PC-3 (cell line): ENCODE results near the gene ABCC10. TPM values are rescaled to one million over a fixed set of nuclear protein-coding genes. Genes with fewer than 3 reads are reported as not detected.

Source experiments
- ATAC-seq: fragments of 200-7000 bp; cut with Tn5 transposase; 2 replicates; pipeline ENCODE4 v1.9.1; 2020; ENCODE audit warnings: mild to moderate bottlenecking, moderate library complexity
- Bru-seq: library from RNA; stranded (reverse); fragments of 400-500 nt; gene quantifications from one replicate; lab custom pipeline; 2021; lab: Mats Ljungman, UMichigan
- BruChase-seq, 2 experiments: library from RNA; stranded (reverse); fragments of 400-500 nt; gene quantifications; one replicate each; lab custom pipeline; 2021; lab: Mats Ljungman, UMichigan
- BruUV-seq: library from RNA; stranded (reverse); fragments of 400-500 nt; replicated peaks from 2 replicates; lab custom pipeline; 2021; lab: Mats Ljungman, UMichigan
- CTCF ChIA-PET: fragments of 300-600 bp; sonication (Branson Sonifier 250); formaldehyde crosslinking; loops from one replicate; lab custom pipeline; 2022; ENCODE audit warnings: antibody characterized with exemption; lab: Charles Lee
- POLR2A ChIA-PET: fragments of 300-600 bp; sonication (Branson Sonifier 250); formaldehyde crosslinking; loops from one replicate; lab custom pipeline; 2022; ENCODE audit warnings: antibody characterized with exemption; ENCODE audit not compliant: unreplicated experiment; lab: Charles Lee
- DNase-seq: peaks from one replicate; pipeline ENCODE4 v3.0.0-alpha.2; 2015
- H2AFZ ChIP-seq: fragments of 300-600 bp; sonication (generic); 2 replicates; pipeline ENCODE4 v1.6.0; 2016; ENCODE audit warnings: antibody characterized with exemption, low read length
- H3F3A ChIP-seq: fragments of 300-600 bp; sonication (generic); one replicate; pipeline ENCODE4 v1.6.0; 2017; ENCODE audit warnings: antibody characterized with exemption, low read length, control low read depth, mild to moderate bottlenecking; ENCODE audit not compliant: unreplicated experiment
- H3K27ac ChIP-seq: fragments of 300-600 bp; sonication (generic); 2 replicates; pipeline ENCODE4 v1.5.1; 2016; ENCODE audit warnings: mild to moderate bottlenecking, low read length
- H3K27me3 ChIP-seq: fragments of 300-600 bp; sonication (generic); 2 replicates; pipeline ENCODE4 v1.6.1; 2016; ENCODE audit warnings: low read length, mixed read lengths
- H3K36me3 ChIP-seq: fragments of 300-600 bp; sonication (generic); 2 replicates; pipeline ENCODE4 v1.6.1; 2016; ENCODE audit warnings: low read depth, mixed run types, low read length, mixed read lengths
- H3K4me1 ChIP-seq: fragments of 300-600 bp; sonication (generic); 2 replicates; pipeline ENCODE4 v1.5.1; 2016; ENCODE audit warnings: low read length; ENCODE audit not compliant: insufficient read depth
- H3K4me2 ChIP-seq: fragments of 300-600 bp; sonication (generic); 2 replicates; pipeline ENCODE4 v1.6.0; 2016; ENCODE audit warnings: low read length
- H3K4me3 ChIP-seq: fragments of 300-600 bp; sonication (generic); 2 replicates; pipeline ENCODE4 v1.5.1; 2016; ENCODE audit warnings: mild to moderate bottlenecking, low read length, mixed read lengths
- H3K79me2 ChIP-seq: fragments of 300-600 bp; sonication (generic); 2 replicates; pipeline ENCODE4 v1.6.1; 2017; ENCODE audit warnings: low read length, mixed read lengths
- H3K9ac ChIP-seq: fragments of 300-600 bp; sonication (generic); 2 replicates; pipeline ENCODE4 v1.6.0; 2016; ENCODE audit warnings: mild to moderate bottlenecking, low read length
- H3K9me2 ChIP-seq: fragments of 300-600 bp; sonication (generic); replicated peaks from 2 replicates; pipeline ENCODE4 v1.6.1; 2016; ENCODE audit warnings: mixed run types, low read length, mixed read lengths
- H3K9me3 ChIP-seq: fragments of 300-600 bp; sonication (generic); 2 replicates; pipeline ENCODE4 v1.6.1; 2016; ENCODE audit warnings: low read length, mixed read lengths
- H4K20me1 ChIP-seq: fragments of 300-600 bp; sonication (generic); 2 replicates; pipeline ENCODE4 v1.6.1; 2016; ENCODE audit warnings: low read length, mixed read lengths
- CTCF ChIP-seq: fragments of 300-600 bp; sonication (generic); conservative IDR thresholded peaks from 2 replicates; pipeline ENCODE4 v1.5.1; 2017; ENCODE audit warnings: antibody characterized with exemption, low read depth, mild to moderate bottlenecking, low read length
- EZH2 ChIP-seq: fragments of 300-600 bp; sonication (generic); IDR thresholded peaks from one replicate; pipeline ENCODE4 v1.6.1; 2017; ENCODE audit warnings: antibody characterized with exemption, mild to moderate bottlenecking, low read length; ENCODE audit not compliant: unreplicated experiment
- EZH2phosphoT487 ChIP-seq: fragments of 300-600 bp; sonication (generic); IDR thresholded peaks from 2 replicates; pipeline ENCODE4 v1.6.1; 2018; ENCODE audit warnings: mild to moderate bottlenecking, antibody characterized with exemption, low read length, borderline replicate concordance
- intact Hi-C: fragments of 100-400 bp; cut with micrococcal nuclease; formaldehyde crosslinking; loops from 2 replicates; pipeline ENCODE4 v1.9.0; 2023
- long read RNA-seq: library from polyadenylated mRNA; unstranded; transcript quantifications from one replicate; pipeline ENCODE4 v2.0.0, GENCODE V29; 2021; ENCODE audit not compliant: unreplicated experiment
- total RNA-seq: library from RNA; depleted of rRNA; stranded (reverse); fragments of >200 nt; gene quantifications from 2 replicates; pipeline ENCODE4 v1.2.3, GENCODE V29; 2014; rRNA removed

ABCC10 gene
- 23.1 and 40.5 TPM in 2 replicates for total RNA-seq
- percentile 70 among the genes with signal in this experiment for Bru-seq, nascent RNA
- percentile 74 among the genes with signal in this experiment for BruChase-seq, experiment 1, labeled RNA remaining after a 6-hour chase
- percentile 68 among the genes with signal in this experiment for BruChase-seq, experiment 2, labeled RNA remaining after a 2-hour chase
- long read RNA-seq, full-length matches to known transcripts: 3 of 39 reads
- long read RNA-seq, partial matches to known transcripts: 19 of 39 reads
- long read RNA-seq, other reads (novel, unspliced or antisense): 17 of 39 reads

DNA sequence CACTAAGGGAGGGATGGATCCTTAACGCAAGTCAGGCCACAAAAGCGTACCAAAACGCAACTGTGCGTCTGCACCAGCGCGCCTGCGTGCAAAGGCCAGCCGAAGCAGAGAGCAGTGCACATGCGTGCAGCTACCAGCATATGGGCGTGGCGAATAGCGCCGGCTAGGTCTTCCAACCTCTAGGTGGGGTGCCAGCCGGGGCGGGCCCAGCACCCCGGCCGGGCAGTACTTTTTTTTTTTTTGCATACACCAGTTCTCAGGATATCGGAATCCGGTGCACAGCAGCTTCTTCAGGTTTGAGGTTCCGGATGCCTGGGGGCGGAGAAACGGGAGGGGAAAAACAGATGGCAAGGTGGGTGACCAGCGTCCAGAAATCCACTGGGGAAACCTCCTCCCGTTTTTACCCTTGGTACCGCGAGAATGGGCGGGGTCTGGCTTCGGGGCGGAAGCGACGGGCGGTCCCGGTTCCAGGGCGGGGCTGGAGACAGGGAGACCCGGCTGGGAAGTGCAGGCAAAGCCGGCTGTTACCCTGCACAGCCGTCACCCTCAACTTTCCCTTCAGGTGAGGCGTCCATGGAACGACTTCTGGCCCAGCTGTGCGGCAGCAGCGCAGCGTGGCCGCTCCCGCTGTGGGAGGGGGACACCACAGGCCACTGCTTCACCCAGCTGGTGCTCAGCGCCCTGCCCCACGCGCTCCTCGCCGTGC, at the start of gene ABCC10:
TSS of gene ABCC10 (plus strand) at position 136 of the 706 bp plus-strand sequence. CDS start at position 574, 438 bp downstream.
- Histone ChIP-seq H4K20me1 (no peaks in the 10 kb centered on the region), H3K4me3 (peak within 1 kb of the TSS; percentile 88), H3K36me3 (no peaks in the 10 kb centered on the region), H2AFZ (peak within 1 kb of the TSS; percentile 92), H3K9me2 (no peaks in the 10 kb centered on the region), H3F3A (no peaks in the 10 kb centered on the region), H3K27me3 (no peaks in the 10 kb centered on the region), H3K9ac (peak within 1 kb of the TSS; percentile 88), H3K9me3 (no peaks in the 10 kb centered on the region), H3K27ac (peak within 1 kb of the TSS; percentile 68), H3K4me1 (peaks cover 10% of the 10 kb centered on the region), H3K4me2 (peak within 1 kb of the TSS; percentile 92), H3K79me2 (peaks cover 26% of the 10 kb centered on the region)
- intact Hi-C loops: no loop called here
- ChIA-PET CTCF (interaction anchor here (0.6 kb wide), 1 partner anchor 12 kb away, joined by 9 read pairs; no protein-coding TSS in a partner anchor), POLR2A (interaction anchor here (0.6 kb wide), 2 partner anchors 111 to 374 kb away, joined by 3 read pairs; partner anchors contain the start of gene CUL7)
- DNase-seq (peak; percentile 95), ATAC-seq (peak; percentile 95)
- TF ChIP-seq CTCF (peak; percentile 50), EZH2 (no peak), EZH2phosphoT487 (no peak)
- no TSS peak for BruUV-seq

DNA sequence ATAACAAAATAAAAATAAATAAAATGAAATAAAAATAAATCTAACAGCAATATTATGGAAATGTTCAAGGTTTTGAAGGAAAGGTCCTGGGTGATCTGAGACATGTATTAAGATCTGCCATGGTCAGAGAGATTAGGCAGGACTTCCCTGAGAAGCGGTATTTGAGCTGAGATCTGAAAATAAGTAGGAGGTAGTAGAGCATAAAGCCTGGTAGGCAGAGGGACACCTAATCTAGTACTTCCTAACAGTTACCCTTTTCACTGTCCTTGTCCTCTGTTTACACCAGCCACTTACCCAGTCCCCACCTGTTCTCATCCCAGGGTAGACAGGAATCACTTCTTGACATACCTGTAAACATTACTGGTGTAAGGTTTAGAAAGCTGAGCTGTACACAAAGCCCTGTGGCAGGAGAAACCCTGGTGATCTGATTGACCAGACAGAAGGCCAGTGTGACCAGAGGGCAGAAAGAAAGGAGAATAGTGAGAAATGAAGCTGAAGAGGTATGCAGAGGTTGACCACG, 49.6 kb upstream of the ABCC10 start:
- Histone ChIP-seq H3K9me3 (no peaks in the 10 kb centered on the region), H3K79me2 (no peaks in the 10 kb centered on the region), H3K27ac (no peak overlapping the region), H3F3A (no peaks in the 10 kb centered on the region), H3K27me3 (no peaks in the 10 kb centered on the region), H3K4me2 (no peak overlapping the region), H3K9me2 (no peaks in the 10 kb centered on the region), H2AFZ (no peak overlapping the region), H3K4me1 (no peaks in the 10 kb centered on the region), H3K36me3 (no peaks in the 10 kb centered on the region), H4K20me1 (no peaks in the 10 kb centered on the region), H3K9ac (no peak overlapping the region), H3K4me3 (no peak overlapping the region)
- no peak for ATAC-seq
- no TSS peak for BruUV-seq
- ChIA-PET CTCF (interaction anchor here (0.5 to 0.8 kb wide), 2 partner anchors 20 to 66 kb away, joined by 3 to 6 read pairs; no protein-coding TSS in a partner anchor), POLR2A (no interaction called here)
- DNase-seq: no peak
- no peak for TF ChIP-seq EZH2phosphoT487
- no peak for TF ChIP-seq EZH2
- TF ChIP-seq CTCF: no peak
- intact Hi-C loops: no loop called here
